Inflammatory macrophage treated with lipopolysaccharide for 1 hour (primary cell): ENCODE data around the gene IKBKE.

Experiments used
- DNase-seq, 2 donors: peaks; one replicate each; pipeline ENCODE4 v3.0.0-alpha.2; 2020 to 2022

IKBKE gene

GRCh38 chr1:206455666-206456344 is 14.5 kb upstream of the IKBKE start:
- DNase-seq, result no peak

- peak; percentile 57 to 68 for DNase-seq
Observed at GRCh38 chr1:206456577-206457370, 13.5 kb upstream of the IKBKE start.

- peak; percentile 66 to 74 for DNase-seq
Observed at GRCh38 chr1:206457408-206458120, 12.7 kb upstream of the IKBKE start.

GRCh38 chr1:206459703-206460102 is 10.6 kb upstream of the IKBKE start:
- DNase-seq, result no peak

- no peak for DNase-seq
Observed at GRCh38 chr1:206460836-206461426, 9.3 kb upstream of the IKBKE start.

- peak; percentile 60 to 98 for DNase-seq
Observed at GRCh38 chr1:206461602-206462455, 8.4 kb upstream of the IKBKE start.

- no peak for DNase-seq
Observed at GRCh38 chr1:206463137-206463536, 7.1 kb upstream of the IKBKE start.

- DNase-seq, result no peak
Observed at GRCh38 chr1:206463911-206464310, 6.4 kb upstream of the IKBKE start.

- DNase-seq, result peak; percentile 76
Observed at GRCh38 chr1:206464456-206464964, 5.8 kb upstream of the IKBKE start.

GRCh38 chr1:206465951-206466350 is 4.3 kb upstream of the IKBKE start:
- DNase-seq, result no peak

GRCh38 chr1:206466840-206467649 is 3.2 kb upstream of the IKBKE start:
- no peak for DNase-seq

- peak; percentile 93 to 95 for DNase-seq
Observed at GRCh38 chr1:206467915-206468314, 2.4 kb upstream of the IKBKE start.

- peak in 1 of 2 donors; percentile 34 for DNase-seq
Observed at GRCh38 chr1:206468571-206468970, 1.7 kb upstream of the IKBKE start.

GRCh38 chr1:206469411-206469932 is 804 bp upstream of the IKBKE start:
- DNase-seq, result no peak

- peak; percentile 58 to 76 for DNase-seq
Observed at GRCh38 chr1:206470692-206471414, 577 bp downstream of the IKBKE start.

GRCh38 chr1:206471415-206471801 is 1.1 kb downstream of the IKBKE start:
- peak in 1 of 2 donors; percentile 36 for DNase-seq

- peak; percentile 42 to 50 for DNase-seq
Observed at GRCh38 chr1:206472024-206472423, 1.7 kb downstream of the IKBKE start.

GRCh38 chr1:206472454-206472853 is 2.2 kb downstream of the IKBKE start:
- DNase-seq, result peak; percentile 96 to 97

- DNase-seq, result peak; percentile 72 to 76
Observed at GRCh38 chr1:206472886-206473285, 2.6 kb downstream of the IKBKE start.

GRCh38 chr1:206476058-206476457 is 5.8 kb downstream of the IKBKE start:
- no peak for DNase-seq
